HepG2 (cell line): Measurements from ENCODE around the gene PARP3. TPM values are rescaled to one million over a fixed set of nuclear protein-coding genes. Genes with fewer than 3 reads are reported as not detected.
A peak's percentile ranks its signal among the peaks of the same experiment; 100 is the strongest.

Experiments used
- AHR ChIP-seq: IDR thresholded peaks from 2 replicates; pipeline ENCODE4 v1.6.1; 2018; ENCODE audit warnings: missing genetic modification reagents, missing compliant biosample characterization
- GABPA ChIP-seq, 2 experiments: IDR thresholded peaks; 2 replicates each; pipeline ENCODE4 v1.6.1; 2011 to 2016; ENCODE audit warnings: low read depth in 2 of 2, low read length in 1 of 2, missing biosample characterization in 1 of 2, missing genetic modification characterization in 1 of 2
- KDM5B ChIP-seq: sonication (generic); formaldehyde crosslinking; IDR thresholded peaks from 2 replicates; pipeline ENCODE4 v1.4.0; 2020; ENCODE audit warnings: missing genetic modification reagents, mild to moderate bottlenecking, borderline replicate concordance
- KLF16 ChIP-seq, 2 experiments: sonication (generic) in 1 of 2; formaldehyde crosslinking in 1 of 2; IDR thresholded peaks; 2 replicates each; pipeline versions ENCODE4 v1.6.1 to v1.8.0; 2016 to 2023; ENCODE audit warnings: missing genetic modification reagents in 2 of 2, missing compliant biosample characterization in 1 of 2
- MEIS1 ChIP-seq: sonication (generic); formaldehyde crosslinking; IDR thresholded peaks from 2 replicates; pipeline ENCODE4 v1.9.0; 2021; ENCODE audit warnings: mild to moderate bottlenecking, missing genetic modification reagents, moderate library complexity, borderline replicate concordance
- NR2F6 ChIP-seq, 2 experiments: IDR thresholded peaks; 2 replicates each; pipeline ENCODE4 v1.6.1; 2016; ENCODE audit warnings: antibody characterized with exemption in 1 of 2, mild to moderate bottlenecking in 1 of 2
- THAP11 ChIP-seq: IDR thresholded peaks from 2 replicates; pipeline ENCODE4 v1.6.1; 2016; ENCODE audit warnings: missing biosample characterization, missing genetic modification reagents
- ZBTB42 ChIP-seq: sonication (generic); formaldehyde crosslinking; IDR thresholded peaks from 2 replicates; pipeline ENCODE4 v1.5.0; 2020; ENCODE audit warnings: mild to moderate bottlenecking, missing genetic modification reagents
- ZNF136 ChIP-seq: sonication (generic); formaldehyde crosslinking; IDR thresholded peaks from 2 replicates; pipeline ENCODE4 v1.8.1; 2022; ENCODE audit warnings: low read depth, mild to moderate bottlenecking, moderate library complexity, missing genetic modification reagents
- ZNF562 ChIP-seq: sonication (generic); formaldehyde crosslinking; IDR thresholded peaks from 2 replicates; pipeline ENCODE4 v1.8.0; 2022; ENCODE audit warnings: missing genetic modification reagents, borderline replicate concordance
- polyA plus RNA-seq, 8 experiments: library from polyadenylated mRNA; depleted of rRNA in 3 of 8; stranded (reverse) in 7 of 8; unstranded in 1 of 8; fragments of >200 nt; fragmentation: Illumina TruSeq in 4 of 8; extraction: Trizol in 4 of 8; gene quantifications; 2 replicates each; pipeline versions ENCODE4 v1.2.1 to v1.2.3, GENCODE V29; 2011 to 2016; ENCODE audit warnings: low read depth in 4 of 8, missing spikeins in 1 of 8, mixed read lengths in 1 of 8; ENCODE audit not compliant: insufficient read depth in 1 of 8
- total RNA-seq, 5 experiments: library from RNA; depleted of rRNA; stranded (reverse); fragments of >200 nt; fragmentation: Illumina TruSeq; extraction: Trizol; gene quantifications; 2 replicates each; pipeline ENCODE4 v1.2.3, GENCODE V29; 2016; ENCODE audit warnings: low read depth in 1 of 5
- TF ChIP-seq, protein P1 (sequence below): sonication (generic); formaldehyde crosslinking; conservative IDR thresholded peaks from 2 replicates; pipeline ENCODE4 v1.4.0; 2020; ENCODE audit warnings: missing genetic modification reagents
- TF ChIP-seq, protein P2 (sequence below): sonication (generic); formaldehyde crosslinking; IDR thresholded peaks from 2 replicates; pipeline ENCODE4 v1.4.0; 2020; ENCODE audit warnings: missing genetic modification reagents
- TF ChIP-seq, protein P3 (sequence below): sonication (generic); formaldehyde crosslinking; IDR thresholded peaks from 2 replicates; pipeline ENCODE4 v1.4.0; 2020; ENCODE audit warnings: mild to moderate bottlenecking, missing genetic modification reagents
- TF ChIP-seq, protein P4 (sequence below): sonication (generic); formaldehyde crosslinking; conservative IDR thresholded peaks from 2 replicates; pipeline ENCODE4 v1.4.0; 2020; ENCODE audit warnings: missing genetic modification reagents
- TF ChIP-seq, protein P5 (sequence below): sonication (generic); formaldehyde crosslinking; IDR thresholded peaks from 2 replicates; pipeline ENCODE4 v1.5.0; 2020; ENCODE audit warnings: missing genetic modification reagents
- TF ChIP-seq, protein P6 (sequence below): sonication (generic); formaldehyde crosslinking; IDR thresholded peaks from 2 replicates; pipeline ENCODE4 v1.4.0; 2020; ENCODE audit warnings: missing genetic modification reagents
- TF ChIP-seq, protein P7 (sequence below): sonication (generic); formaldehyde crosslinking; IDR thresholded peaks from 2 replicates; pipeline ENCODE4 v1.5.1; 2020; ENCODE audit warnings: mild to moderate bottlenecking, missing genetic modification reagents, borderline replicate concordance

The PARP3 gene
- total and polyA plus RNA-seq, 2 of the 13 experiments (the other 11 are each of a cell fraction or from before 2014, with no cell fraction given) = 11.2 to 21.5 TPM

DNA sequence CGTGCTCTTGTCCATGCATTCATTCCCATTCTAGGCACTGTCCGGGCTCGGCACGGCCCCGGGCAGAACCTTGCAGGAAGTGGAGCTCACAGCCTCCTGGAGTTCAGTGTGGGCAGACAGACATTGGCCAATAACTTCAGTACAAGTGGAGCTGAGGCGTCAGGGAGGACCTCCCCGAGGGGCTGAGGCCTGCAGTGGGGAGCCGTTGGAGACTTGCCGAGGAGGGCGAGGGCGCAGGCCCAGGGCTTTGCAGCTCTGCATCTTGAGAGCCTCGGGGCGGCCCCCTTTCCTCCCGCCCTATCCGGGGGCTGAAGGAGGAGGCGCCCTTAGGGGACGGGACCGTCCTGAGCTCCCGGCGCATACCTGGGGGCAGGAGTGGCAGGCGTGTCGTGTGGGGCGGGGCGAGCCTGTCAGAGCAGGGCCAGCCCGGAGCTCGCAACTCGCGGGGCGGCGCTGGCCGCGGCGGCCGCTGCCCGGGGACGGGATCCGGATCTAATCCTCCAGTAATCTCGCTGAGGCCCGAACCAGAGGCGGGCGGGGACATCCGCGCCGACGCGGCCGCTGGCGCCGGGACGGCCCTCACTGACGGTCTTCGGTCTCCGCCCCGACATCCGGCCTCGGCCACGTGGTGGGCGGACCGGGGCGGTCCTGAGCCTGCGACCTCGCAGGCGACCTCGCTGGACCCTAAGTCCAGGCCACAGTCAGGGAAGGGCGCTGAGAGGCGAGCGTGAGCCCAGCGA lies 40.8 kb downstream of the PARP3 start, which contains the start of gene ACY1 (continued):
- no peak; the same call in none of the 2 replicates for TF ChIP-seq KDM5B
- TF ChIP-seq, protein P1, sequence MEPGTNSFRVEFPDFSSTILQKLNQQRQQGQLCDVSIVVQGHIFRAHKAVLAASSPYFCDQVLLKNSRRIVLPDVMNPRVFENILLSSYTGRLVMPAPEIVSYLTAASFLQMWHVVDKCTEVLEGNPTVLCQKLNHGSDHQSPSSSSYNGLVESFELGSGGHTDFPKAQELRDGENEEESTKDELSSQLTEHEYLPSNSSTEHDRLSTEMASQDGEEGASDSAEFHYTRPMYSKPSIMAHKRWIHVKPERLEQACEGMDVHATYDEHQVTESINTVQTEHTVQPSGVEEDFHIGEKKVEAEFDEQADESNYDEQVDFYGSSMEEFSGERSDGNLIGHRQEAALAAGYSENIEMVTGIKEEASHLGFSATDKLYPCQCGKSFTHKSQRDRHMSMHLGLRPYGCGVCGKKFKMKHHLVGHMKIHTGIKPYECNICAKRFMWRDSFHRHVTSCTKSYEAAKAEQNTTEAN (CRISPR knock-in tag) = peak; percentile 88
- TF ChIP-seq ZNF562 (CRISPR knock-in tag) = no peak
- TF ChIP-seq, protein P2, sequence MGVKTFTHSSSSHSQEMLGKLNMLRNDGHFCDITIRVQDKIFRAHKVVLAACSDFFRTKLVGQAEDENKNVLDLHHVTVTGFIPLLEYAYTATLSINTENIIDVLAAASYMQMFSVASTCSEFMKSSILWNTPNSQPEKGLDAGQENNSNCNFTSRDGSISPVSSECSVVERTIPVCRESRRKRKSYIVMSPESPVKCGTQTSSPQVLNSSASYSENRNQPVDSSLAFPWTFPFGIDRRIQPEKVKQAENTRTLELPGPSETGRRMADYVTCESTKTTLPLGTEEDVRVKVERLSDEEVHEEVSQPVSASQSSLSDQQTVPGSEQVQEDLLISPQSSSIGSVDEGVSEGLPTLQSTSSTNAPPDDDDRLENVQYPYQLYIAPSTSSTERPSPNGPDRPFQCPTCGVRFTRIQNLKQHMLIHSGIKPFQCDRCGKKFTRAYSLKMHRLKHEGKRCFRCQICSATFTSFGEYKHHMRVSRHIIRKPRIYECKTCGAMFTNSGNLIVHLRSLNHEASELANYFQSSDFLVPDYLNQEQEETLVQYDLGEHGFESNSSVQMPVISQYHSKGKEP (CRISPR knock-in tag) = no peak
- TF ChIP-seq ZNF136 (CRISPR knock-in tag) = no peak; the same call in none of the 2 replicates
- TF ChIP-seq, protein P3, sequence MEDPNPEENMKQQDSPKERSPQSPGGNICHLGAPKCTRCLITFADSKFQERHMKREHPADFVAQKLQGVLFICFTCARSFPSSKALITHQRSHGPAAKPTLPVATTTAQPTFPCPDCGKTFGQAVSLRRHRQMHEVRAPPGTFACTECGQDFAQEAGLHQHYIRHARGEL = no peak; the same call in 1 of the 2 replicates
- TF ChIP-seq MEIS1 (CRISPR knock-in tag) = peak; percentile 93
- TF ChIP-seq ZBTB42 (CRISPR knock-in tag) = peak; percentile 75
- TF ChIP-seq KLF16 (CRISPR knock-in tag; IDR thresholded peaks at IDR 0.05) = peak in 1 of 2 experiments; percentile 76; a peak in 2 of 4 replicates
- TF ChIP-seq, protein P4, sequence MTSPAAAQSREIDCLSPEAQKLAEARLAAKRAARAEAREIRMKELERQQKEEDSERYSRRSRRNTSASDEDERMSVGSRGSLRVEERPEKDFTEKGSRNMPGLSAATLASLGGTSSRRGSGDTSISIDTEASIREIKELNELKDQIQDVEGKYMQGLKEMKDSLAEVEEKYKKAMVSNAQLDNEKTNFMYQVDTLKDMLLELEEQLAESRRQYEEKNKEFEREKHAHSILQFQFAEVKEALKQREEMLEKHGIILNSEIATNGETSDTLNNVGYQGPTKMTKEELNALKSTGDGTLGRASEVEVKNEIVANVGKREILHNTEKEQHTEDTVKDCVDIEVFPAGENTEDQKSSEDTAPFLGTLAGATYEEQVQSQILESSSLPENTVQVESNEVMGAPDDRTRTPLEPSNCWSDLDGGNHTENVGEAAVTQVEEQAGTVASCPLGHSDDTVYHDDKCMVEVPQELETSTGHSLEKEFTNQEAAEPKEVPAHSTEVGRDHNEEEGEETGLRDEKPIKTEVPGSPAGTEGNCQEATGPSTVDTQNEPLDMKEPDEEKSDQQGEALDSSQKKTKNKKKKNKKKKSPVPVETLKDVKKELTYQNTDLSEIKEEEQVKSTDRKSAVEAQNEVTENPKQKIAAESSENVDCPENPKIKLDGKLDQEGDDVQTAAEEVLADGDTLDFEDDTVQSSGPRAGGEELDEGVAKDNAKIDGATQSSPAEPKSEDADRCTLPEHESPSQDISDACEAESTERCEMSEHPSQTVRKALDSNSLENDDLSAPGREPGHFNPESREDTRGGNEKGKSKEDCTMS (CRISPR knock-in tag) = no peak
- no peak for TF ChIP-seq AHR (CRISPR knock-in tag)
- TF ChIP-seq, protein P5, sequence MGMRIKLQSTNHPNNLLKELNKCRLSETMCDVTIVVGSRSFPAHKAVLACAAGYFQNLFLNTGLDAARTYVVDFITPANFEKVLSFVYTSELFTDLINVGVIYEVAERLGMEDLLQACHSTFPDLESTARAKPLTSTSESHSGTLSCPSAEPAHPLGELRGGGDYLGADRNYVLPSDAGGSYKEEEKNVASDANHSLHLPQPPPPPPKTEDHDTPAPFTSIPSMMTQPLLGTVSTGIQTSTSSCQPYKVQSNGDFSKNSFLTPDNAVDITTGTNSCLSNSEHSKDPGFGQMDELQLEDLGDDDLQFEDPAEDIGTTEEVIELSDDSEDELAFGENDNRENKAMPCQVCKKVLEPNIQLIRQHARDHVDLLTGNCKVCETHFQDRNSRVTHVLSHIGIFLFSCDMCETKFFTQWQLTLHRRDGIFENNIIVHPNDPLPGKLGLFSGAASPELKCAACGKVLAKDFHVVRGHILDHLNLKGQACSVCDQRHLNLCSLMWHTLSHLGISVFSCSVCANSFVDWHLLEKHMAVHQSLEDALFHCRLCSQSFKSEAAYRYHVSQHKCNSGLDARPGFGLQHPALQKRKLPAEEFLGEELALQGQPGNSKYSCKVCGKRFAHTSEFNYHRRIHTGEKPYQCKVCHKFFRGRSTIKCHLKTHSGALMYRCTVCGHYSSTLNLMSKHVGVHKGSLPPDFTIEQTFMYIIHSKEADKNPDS (CRISPR knock-in tag) = no peak
- TF ChIP-seq NR2F6 (IDR thresholded peaks at IDR 0.05) = peak; percentile 78
- TF ChIP-seq NR2F6 (CRISPR knock-in tag; IDR thresholded peaks at IDR 0.05) = peak; percentile 97
- TF ChIP-seq, protein P6, sequence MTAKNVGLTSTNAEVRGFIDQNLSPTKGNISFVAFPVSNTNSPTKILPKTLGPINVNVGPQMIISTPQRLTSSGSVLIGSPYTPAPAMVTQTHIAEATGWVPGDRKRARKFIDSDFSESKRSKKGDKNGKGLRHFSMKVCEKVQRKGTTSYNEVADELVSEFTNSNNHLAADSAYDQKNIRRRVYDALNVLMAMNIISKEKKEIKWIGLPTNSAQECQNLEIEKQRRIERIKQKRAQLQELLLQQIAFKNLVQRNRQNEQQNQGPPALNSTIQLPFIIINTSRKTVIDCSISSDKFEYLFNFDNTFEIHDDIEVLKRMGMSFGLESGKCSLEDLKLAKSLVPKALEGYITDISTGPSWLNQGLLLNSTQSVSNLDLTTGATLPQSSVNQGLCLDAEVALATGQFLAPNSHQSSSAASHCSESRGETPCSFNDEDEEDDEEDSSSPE (CRISPR knock-in tag) = peak; percentile 75; the same call in 1 of the 2 replicates
- no peak for TF ChIP-seq GABPA (IDR thresholded peaks at IDR 0.05; ENCODE audit: low read depth, low read length)
- peak; percentile 70 for TF ChIP-seq GABPA (CRISPR knock-in tag; IDR thresholded peaks at IDR 0.05; ENCODE audit: low read depth)
- TF ChIP-seq, protein P7, sequence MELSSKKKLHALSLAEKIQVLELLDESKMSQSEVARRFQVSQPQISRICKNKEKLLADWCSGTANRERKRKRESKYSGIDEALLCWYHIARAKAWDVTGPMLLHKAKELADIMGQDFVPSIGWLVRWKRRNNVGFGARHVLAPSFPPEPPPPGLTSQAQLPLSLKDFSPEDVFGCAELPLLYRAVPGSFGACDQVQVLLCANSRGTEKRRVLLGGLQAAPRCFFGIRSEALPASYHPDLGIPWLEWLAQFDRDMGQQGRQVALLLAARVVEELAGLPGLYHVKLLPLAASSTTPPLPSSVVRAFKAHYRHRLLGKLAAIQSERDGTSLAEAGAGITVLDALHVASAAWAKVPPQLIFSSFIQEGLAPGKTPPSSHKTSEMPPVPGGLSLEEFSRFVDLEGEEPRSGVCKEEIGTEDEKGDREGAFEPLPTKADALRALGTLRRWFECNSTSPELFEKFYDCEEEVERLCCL = no peak; the same call in 1 of the 2 replicates
- peak; percentile 83 for TF ChIP-seq THAP11 (CRISPR knock-in tag)
